Tibial artery (tissue), 4 donors: Measurements from ENCODE around the gene IL6R.
A peak's percentile ranks its signal among the peaks of the same experiment; 100 is the strongest.

Experiments
- DNase-seq, 2 donors: peaks; one replicate each; pipeline ENCODE4 v3.0.0-alpha.2; 2019
- H3K27ac ChIP-seq, 2 donors: fragments of 200-600 bp; sonication (generic) in 1 of 2; 1 replicate in 1 of 2; 2 replicates in 1 of 2; pipeline ENCODE4 v1.5.1; 2018 to 2019; ENCODE audit warnings: mild to moderate bottlenecking in 1 of 2
- H3K27me3 ChIP-seq, 2 donors: fragments of 200-600 bp; sonication (generic) in 1 of 2; one replicate each; pipeline versions ENCODE4 v1.5.1 to v1.6.0; 2016 to 2019
- H3K36me3 ChIP-seq, 3 donors: fragments of 200-600 bp; sonication (generic) in 2 of 3; one replicate each; pipeline ENCODE4 v1.5.1; 2016 to 2019; ENCODE audit warnings: mild to moderate bottlenecking in 2 of 3
- H3K4me1 ChIP-seq, 4 donors: fragments of 200-600 bp; sonication (generic) in 2 of 4; 1 replicate in 3 of 4; 2 replicates in 1 of 4; pipeline ENCODE4 v1.5.1; 2016 to 2019
- H3K4me3 ChIP-seq, 2 donors: fragments of 200-600 bp; sonication (generic) in 1 of 2; 1 replicate in 1 of 2; 2 replicates in 1 of 2; pipeline ENCODE4 v1.5.1; 2018 to 2019; ENCODE audit warnings: mild to moderate bottlenecking in 2 of 2
- H3K9me3 ChIP-seq, 3 donors: fragments of 200-600 bp; sonication (generic) in 1 of 3; one replicate each; pipeline ENCODE4 v1.5.1; 2016 to 2019
- intact Hi-C: fragments of 100-400 bp; cut with DNase I; formaldehyde crosslinking; loops from one replicate; pipeline ENCODE4 v1.15.0; 2023; ENCODE audit warnings: low total_unique reads
- TF ChIP-seq, protein P1 (sequence below), 2 experiments: fragments of 200-600 bp in 1 of 2; fragments of 450-650 bp in 1 of 2; IDR thresholded peaks; one replicate each; pipeline ENCODE4 v1.5.1; 2017 to 2019; ENCODE audit warnings: antibody characterized with exemption in 2 of 2, mild to moderate bottlenecking in 1 of 2, moderate library complexity in 1 of 2

IL6R gene

DNA sequence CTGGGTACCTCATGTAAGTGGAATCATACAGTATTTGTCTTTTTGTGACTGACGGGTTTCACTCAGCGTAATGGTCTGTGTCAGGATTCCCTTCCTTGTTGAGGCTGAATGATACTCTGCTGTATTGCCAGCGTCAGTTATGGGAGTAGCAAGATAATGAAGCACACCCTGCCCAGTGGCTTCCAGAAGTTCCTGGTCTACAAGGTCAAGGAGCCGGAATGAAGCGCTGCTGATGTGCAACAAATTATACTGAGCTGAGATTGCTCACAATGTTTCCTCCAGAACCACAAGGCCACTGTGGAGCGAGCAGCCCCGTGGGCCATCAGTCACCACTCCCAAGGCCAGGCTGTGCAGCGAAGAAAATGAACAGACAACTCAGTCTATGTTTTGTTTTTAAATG lies 72.9 kb downstream of the IL6R start:
- no peaks in the 10 kb centered on the region for H3K36me3 ChIP-seq
- H3K27me3 ChIP-seq: no peaks in the 10 kb centered on the region
- H3K9me3 ChIP-seq: no peaks in the 10 kb centered on the region
- H3K4me1 ChIP-seq: peaks cover 0 to 6% (median 0%) of the 10 kb centered on the region in 4 donors
- no peak overlapping the region for H3K27ac ChIP-seq
- intact Hi-C loops: no loop called here
- TF ChIP-seq, protein P1, sequence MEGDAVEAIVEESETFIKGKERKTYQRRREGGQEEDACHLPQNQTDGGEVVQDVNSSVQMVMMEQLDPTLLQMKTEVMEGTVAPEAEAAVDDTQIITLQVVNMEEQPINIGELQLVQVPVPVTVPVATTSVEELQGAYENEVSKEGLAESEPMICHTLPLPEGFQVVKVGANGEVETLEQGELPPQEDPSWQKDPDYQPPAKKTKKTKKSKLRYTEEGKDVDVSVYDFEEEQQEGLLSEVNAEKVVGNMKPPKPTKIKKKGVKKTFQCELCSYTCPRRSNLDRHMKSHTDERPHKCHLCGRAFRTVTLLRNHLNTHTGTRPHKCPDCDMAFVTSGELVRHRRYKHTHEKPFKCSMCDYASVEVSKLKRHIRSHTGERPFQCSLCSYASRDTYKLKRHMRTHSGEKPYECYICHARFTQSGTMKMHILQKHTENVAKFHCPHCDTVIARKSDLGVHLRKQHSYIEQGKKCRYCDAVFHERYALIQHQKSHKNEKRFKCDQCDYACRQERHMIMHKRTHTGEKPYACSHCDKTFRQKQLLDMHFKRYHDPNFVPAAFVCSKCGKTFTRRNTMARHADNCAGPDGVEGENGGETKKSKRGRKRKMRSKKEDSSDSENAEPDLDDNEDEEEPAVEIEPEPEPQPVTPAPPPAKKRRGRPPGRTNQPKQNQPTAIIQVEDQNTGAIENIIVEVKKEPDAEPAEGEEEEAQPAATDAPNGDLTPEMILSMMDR (IDR thresholded peaks at IDR 0.05): no peak
- DNase-seq: no peak
- no peak overlapping the region for H3K4me3 ChIP-seq

DNA sequence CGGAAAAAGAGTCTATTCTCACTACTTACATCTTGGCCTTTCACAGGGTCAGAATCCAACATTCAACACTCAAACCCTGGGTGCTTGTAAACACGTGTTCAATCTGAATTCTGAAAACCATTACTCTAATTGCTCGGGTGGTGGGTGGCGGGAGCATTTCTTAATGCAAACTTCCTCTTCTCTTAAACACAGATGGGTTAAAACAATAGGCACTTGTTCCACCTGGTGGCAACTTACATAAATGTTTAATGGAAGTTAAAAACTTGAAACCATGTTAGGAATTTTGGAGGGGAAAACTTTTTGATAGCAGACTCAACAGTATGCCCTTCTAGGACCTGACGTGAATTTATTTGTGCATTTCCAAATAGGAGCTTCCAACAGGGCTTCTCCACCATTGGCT lies 73.5 kb downstream of the IL6R start:
- intact Hi-C loops: no loop called here
- Histone ChIP-seq H3K36me3 (no peaks in the 10 kb centered on the region), H3K27ac (no peak overlapping the region), H3K9me3 (no peaks in the 10 kb centered on the region), H3K4me3 (no peak overlapping the region), H3K4me1 (peaks cover 0 to 6% (median 0%) of the 10 kb centered on the region in 4 donors), H3K27me3 (no peaks in the 10 kb centered on the region)
- no peak for DNase-seq
- TF ChIP-seq, protein P1 (IDR thresholded peaks at IDR 0.05): no peak

DNA sequence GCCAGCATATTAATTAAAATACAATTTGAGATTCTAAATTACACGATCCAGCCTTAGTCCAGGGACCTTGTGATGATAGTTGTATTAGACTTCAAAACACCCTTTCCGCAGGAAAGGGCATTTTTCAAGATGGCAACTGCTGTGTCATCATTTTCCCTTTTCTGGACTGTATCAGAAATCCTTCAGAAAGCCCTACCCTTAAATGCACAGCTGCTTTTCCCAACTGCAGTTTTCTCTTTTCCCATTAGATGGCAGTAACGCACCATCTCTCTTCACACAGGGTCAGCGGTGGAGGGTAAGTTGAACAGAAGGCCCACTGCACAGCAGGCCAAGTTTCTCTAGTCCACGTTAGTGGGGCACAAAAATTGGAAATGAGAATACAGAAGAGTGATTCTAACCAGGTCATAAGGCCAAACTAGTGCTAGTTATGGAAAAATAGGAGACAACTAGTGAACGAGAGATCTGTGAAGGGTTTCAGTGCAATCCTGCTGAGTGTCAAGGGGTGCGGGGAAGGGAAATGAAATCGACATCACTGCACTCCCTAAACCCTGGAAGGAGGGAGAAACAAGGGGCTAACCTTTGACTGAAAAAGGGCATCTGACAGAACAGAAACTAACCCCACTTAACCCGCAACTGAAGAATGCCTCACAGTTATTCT lies 74.8 kb downstream of the IL6R start:
- Histone ChIP-seq H3K4me1 (peaks cover 0 to 6% (median 0%) of the 10 kb centered on the region in 4 donors), H3K9me3 (no peaks in the 10 kb centered on the region), H3K36me3 (no peaks in the 10 kb centered on the region), H3K27ac (no peak overlapping the region), H3K4me3 (no peak overlapping the region), H3K27me3 (no peaks in the 10 kb centered on the region)
- intact Hi-C loops: loop anchor here (5.0 kb wide), 1 partner anchor 67 kb away; no protein-coding TSS in a partner anchor
- TF ChIP-seq, protein P1 (IDR thresholded peaks at IDR 0.05): peak; percentile 93 to 96
- peak in 1 of 2 donors; percentile 75 for DNase-seq

DNA sequence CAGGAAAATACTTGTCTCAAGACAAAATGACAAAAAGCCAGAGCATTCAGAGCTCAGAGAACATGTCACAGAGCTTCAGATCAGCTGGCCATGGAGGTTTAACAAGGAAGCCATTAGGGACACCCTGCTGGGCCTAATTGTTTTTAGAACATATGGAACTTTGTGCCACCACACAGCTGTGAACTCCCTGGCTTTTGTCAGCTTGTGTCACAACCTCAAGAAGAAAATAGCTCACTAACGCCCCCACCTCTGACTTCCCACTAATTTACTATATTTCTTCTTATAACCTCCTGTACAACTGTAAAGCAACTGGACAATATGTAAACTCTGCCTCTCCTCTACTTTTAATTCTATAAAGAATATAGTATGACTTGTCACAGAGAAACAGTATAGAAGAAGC lies 75.9 kb downstream of the IL6R start:
- H3K27ac ChIP-seq: no peak overlapping the region
- TF ChIP-seq, protein P1 (IDR thresholded peaks at IDR 0.05): no peak
- H3K27me3 ChIP-seq: no peaks in the 10 kb centered on the region
- DNase-seq: no peak
- H3K4me3 ChIP-seq: no peak overlapping the region
- no peaks in the 10 kb centered on the region for H3K36me3 ChIP-seq
- intact Hi-C loops: loop anchor here (5.0 kb wide), 1 partner anchor 66 kb away; no protein-coding TSS in a partner anchor
- H3K9me3 ChIP-seq: no peaks in the 10 kb centered on the region
- peaks cover 0 to 6% (median 0%) of the 10 kb centered on the region in 4 donors for H3K4me1 ChIP-seq

DNA sequence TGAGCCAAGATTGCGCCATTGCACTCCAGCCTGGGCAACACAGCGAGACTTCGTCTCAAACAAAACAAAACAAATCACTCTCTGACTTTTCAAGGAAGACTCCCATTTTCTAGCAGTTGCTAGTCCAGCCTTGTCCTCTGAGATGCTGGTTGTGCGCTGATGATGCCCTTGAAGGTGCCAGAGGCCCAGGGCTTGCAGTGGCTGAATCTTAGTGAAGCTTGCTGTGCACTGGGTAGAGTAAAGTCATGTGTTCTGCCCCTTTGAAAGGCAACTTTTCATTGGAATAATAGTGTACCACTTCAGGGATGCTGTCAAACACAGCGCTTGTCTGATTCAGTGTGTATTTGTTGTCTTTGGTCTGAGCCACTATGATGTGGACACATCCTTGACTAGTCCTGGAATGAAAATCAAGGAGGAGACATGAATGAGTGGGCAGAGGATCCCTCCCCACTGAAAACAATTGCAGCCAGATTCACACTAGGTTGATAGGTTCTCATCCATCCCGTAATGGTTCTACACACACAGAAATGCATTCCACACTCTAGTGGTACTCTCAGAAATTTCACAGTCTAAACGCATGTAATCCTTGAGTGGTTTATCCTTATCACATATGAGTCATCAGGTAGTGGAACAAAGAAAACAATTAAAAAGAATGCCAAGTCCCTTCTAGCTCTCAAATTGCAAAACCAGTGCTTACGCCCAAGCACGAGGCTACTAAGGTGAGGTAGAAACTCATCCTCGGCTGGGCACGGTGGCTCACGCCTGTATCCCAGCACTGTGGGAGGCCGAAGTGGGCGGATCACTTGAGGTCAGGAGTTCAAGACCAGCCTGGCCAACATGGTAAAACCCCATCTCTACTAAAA lies 79.0 kb downstream of the IL6R start:
- peaks cover 0 to 11% of the 10 kb centered on the region in 2 donors for H3K27me3 ChIP-seq
- intact Hi-C loops: loop anchor here (5.0 kb wide), 1 partner anchor 63 kb away; no protein-coding TSS in a partner anchor
- no peaks in the 10 kb centered on the region for H3K9me3 ChIP-seq
- TF ChIP-seq, protein P1 (IDR thresholded peaks at IDR 0.05): no peak
- H3K4me3 ChIP-seq: no peak overlapping the region
- no peak for DNase-seq
- H3K4me1 ChIP-seq: peaks cover 0 to 6% (median 0%) of the 10 kb centered on the region in 4 donors
- no peak overlapping the region for H3K27ac ChIP-seq
- H3K36me3 ChIP-seq: no peaks in the 10 kb centered on the region
